Mammary epithelial cell (primary cell): ENCODE data around the gene HNRNPC.

Source experiments
- CTCF ChIP-seq, 2 donors: IDR thresholded peaks in 1 of 2; conservative IDR thresholded peaks in 1 of 2; 2 replicates each; pipeline ENCODE4 v1.5.1; 2011 to 2012; ENCODE audit warnings: inconsistent platforms in 2 of 2, low read length in 2 of 2, mild to moderate bottlenecking in 2 of 2, control low read depth in 1 of 2, low read depth in 1 of 2; ENCODE audit not compliant: insufficient read depth in 1 of 2; ENCODE audit errors: extremely low read depth in 1 of 2
- EZH2 ChIP-seq: IDR thresholded peaks from 2 replicates; pipeline ENCODE4 v1.6.1; 2012; ENCODE audit warnings: low read length, inconsistent platforms, borderline replicate concordance

- TF ChIP-seq CTCF (conservative IDR thresholded peaks at IDR 0.05 in 1 of 2, IDR thresholded peaks at IDR 0.05 in 1 of 2; ENCODE audit: extremely low read depth in 1 of 2, insufficient read depth in 1 of 2, low read depth in 1 of 2, low read length in 2 of 2) (no peak), EZH2 (no peak)
These were observed 71.6 kb downstream of the HNRNPC start for GRCh38 chr14:21197418-21198205.
